DMS 273 (cell line): ENCODE results near the gene SYT14.
"Not testable (repeated sequence)": the region's sequence is repeated elsewhere in the genome, so short reads cannot be mapped to it uniquely, and the experiment has no call there.

Source experiments
- DNase-seq: peaks from one replicate; lab custom pipeline; 2025; ENCODE audit not compliant: unreplicated experiment; lab: John Stamatoyannopoulos, UW

The SYT14 gene

GRCh38 chr1:210024996-210025395, 87.0 kb downstream of the SYT14 start:
- DNase-seq: peak; percentile 19

GRCh38 chr1:210025870-210026269, 87.9 kb downstream of the SYT14 start:
- no peak for DNase-seq

GRCh38 chr1:210027994-210028393, 90.0 kb downstream of the SYT14 start:
- no peak for DNase-seq

- no peak for DNase-seq
Observed at GRCh38 chr1:210031473-210031872, 93.5 kb downstream of the SYT14 start.

- no peak for DNase-seq
Observed at GRCh38 chr1:210043058-210043457, 105.0 kb downstream of the SYT14 start.

- DNase-seq: no peak
Observed at GRCh38 chr1:210049616-210050015, 111.6 kb downstream of the SYT14 start.

GRCh38 chr1:210050491-210050890, 112.5 kb downstream of the SYT14 start:
- DNase-seq: not testable (repeated sequence)

- DNase-seq: no peak
Observed at GRCh38 chr1:210053126-210053525, 115.1 kb downstream of the SYT14 start.

GRCh38 chr1:210057593-210057992, 119.6 kb downstream of the SYT14 start:
- no peak for DNase-seq

GRCh38 chr1:210061992-210062391, 124.0 kb downstream of the SYT14 start:
- DNase-seq: peak; percentile 65

GRCh38 chr1:210070531-210070930, 132.5 kb downstream of the SYT14 start:
- no peak for DNase-seq

- DNase-seq: peak; percentile 23
Observed at GRCh38 chr1:210072129-210072528, 134.1 kb downstream of the SYT14 start.

GRCh38 chr1:210072896-210073504, 135.0 kb downstream of the SYT14 start:
- no peak for DNase-seq

- DNase-seq: peak; percentile 60
Observed at GRCh38 chr1:210074904-210075303, 136.9 kb downstream of the SYT14 start.

GRCh38 chr1:210076620-210077019, 138.6 kb downstream of the SYT14 start:
- DNase-seq: no peak

GRCh38 chr1:210081494-210081893, 143.5 kb downstream of the SYT14 start:
- DNase-seq: no peak

GRCh38 chr1:210085359-210085758, 147.3 kb downstream of the SYT14 start:
- DNase-seq: no peak

- DNase-seq: no peak
Observed at GRCh38 chr1:210087058-210087457, 149.0 kb downstream of the SYT14 start.

- DNase-seq: no peak
Observed at GRCh38 chr1:210089855-210090254, 151.8 kb downstream of the SYT14 start.

GRCh38 chr1:210092366-210092765, 154.3 kb downstream of the SYT14 start:
- no peak for DNase-seq

GRCh38 chr1:210093461-210093860, 155.4 kb downstream of the SYT14 start:
- no peak for DNase-seq

GRCh38 chr1:210098356-210098755, 160.3 kb downstream of the SYT14 start:
- DNase-seq: no peak

GRCh38 chr1:210099921-210100320, 161.9 kb downstream of the SYT14 start:
- DNase-seq: peak; percentile 61
